Activated T-cell treated with anti-CD3 and anti-CD28 coated beads, Interleukin-2, amount 50 U/mL, for 48 hours (primary cell): ENCODE results near the gene CEP128.
A peak's percentile ranks its signal among the peaks of the same experiment; 100 is the strongest.
"Not testable (repeated sequence)": the region's sequence is repeated elsewhere in the genome, so short reads cannot be mapped to it uniquely, and the experiment has no call there.

ENCODE experiments used
- DNase-seq, 2 experiments: peaks; one replicate each; pipeline ENCODE4 v3.0.0-alpha.2; 2020

CEP128 gene

GRCh38 chr14:80941241-80942185, at the start of gene CEP128:
Gene CEP128 (minus strand): TSS chr14:80941738.
- peak; percentile 89 to 91 for DNase-seq

GRCh38 chr14:80988735-80989429, 47.3 kb upstream of the CEP128 start:
- DNase-seq = no peak

- DNase-seq = no peak
These were observed 46.7 kb upstream of the CEP128 start for GRCh38 chr14:80988192-80988591.

GRCh38 chr14:80987235-80988032, 45.9 kb upstream of the CEP128 start:
- DNase-seq = peak; percentile 69 to 70

GRCh38 chr14:80982711-80983110, 41.2 kb upstream of the CEP128 start:
- no peak for DNase-seq

- DNase-seq = no peak
These were observed 40.1 kb upstream of the CEP128 start for GRCh38 chr14:80981673-80982072.

- DNase-seq = no peak
These were observed 39.6 kb upstream of the CEP128 start for GRCh38 chr14:80981156-80981555.

GRCh38 chr14:80979951-80980350, 38.4 kb upstream of the CEP128 start:
- no peak for DNase-seq

- DNase-seq = no peak
These were observed 36.9 kb upstream of the CEP128 start for GRCh38 chr14:80978403-80978802.

- DNase-seq = no peak
These were observed 35.7 kb upstream of the CEP128 start for GRCh38 chr14:80977221-80977620.

GRCh38 chr14:80974679-80975078, 33.1 kb upstream of the CEP128 start:
- no peak for DNase-seq

- DNase-seq = no peak
These were observed 32.5 kb upstream of the CEP128 start for GRCh38 chr14:80973931-80974641.

- no peak for DNase-seq
These were observed 23.5 kb upstream of the CEP128 start for GRCh38 chr14:80965037-80965436.

GRCh38 chr14:80959496-80959895, 18.0 kb upstream of the CEP128 start:
- DNase-seq = peak; percentile 53 to 57

GRCh38 chr14:80958939-80959338, 17.4 kb upstream of the CEP128 start:
- no peak for DNase-seq

- no peak for DNase-seq
These were observed 16.7 kb upstream of the CEP128 start for GRCh38 chr14:80958226-80958625.

GRCh38 chr14:80957613-80958012, 16.1 kb upstream of the CEP128 start:
- DNase-seq = no peak

- DNase-seq = no peak
These were observed 15.4 kb upstream of the CEP128 start for GRCh38 chr14:80956922-80957321.

GRCh38 chr14:80956102-80956501, 14.6 kb upstream of the CEP128 start:
- no peak for DNase-seq

- DNase-seq = peak; percentile 33 to 39
These were observed 13.9 kb upstream of the CEP128 start, which contains the start of gene TSHR for GRCh38 chr14:80955416-80955941. Gene TSHR (plus strand): TSS chr14:80955621. CDS start chr14:80955681, 60 bp downstream.

- DNase-seq = peak; percentile 81 to 82
These were observed 13.3 kb upstream of the CEP128 start for GRCh38 chr14:80954687-80955299.

- DNase-seq = not testable (repeated sequence)
These were observed 11.7 kb upstream of the CEP128 start for GRCh38 chr14:80953211-80953610.
